HepG2 (cell line): Measurements from ENCODE around the gene SMTN. TPM values are rescaled to one million over a fixed set of nuclear protein-coding genes. Genes with fewer than 3 reads are reported as not detected.

Experiments used
- ATAC-seq: fragments of 200-7000 bp; cut with Tn5 transposase; 3 replicates; pipeline ENCODE4 v1.9.1; 2020; ENCODE audit warnings: mild to moderate bottlenecking, moderate library complexity
- BruUV-seq: library from RNA; stranded (reverse); fragments of 400-500 nt; replicated peaks from 2 replicates; lab custom pipeline; 2021; lab: Mats Ljungman, UMichigan
- CTCF ChIA-PET: fragments of 300-600 bp; formaldehyde crosslinking; extraction: SDS; loops from one replicate; lab custom pipeline; 2021; ENCODE audit warnings: low total read pairs, inconsistent platforms, low intra/inter-chr PET ratio; lab: Yijun Ruan, JAX
- POLR2A ChIA-PET: fragments of 350-600 bp; sonication (Branson Sonifier 250); formaldehyde crosslinking; loops from one replicate; lab custom pipeline; 2020; ENCODE audit warnings: antibody characterized with exemption, inconsistent platforms; lab: Yijun Ruan, JAX
- DNase-seq: peaks from one replicate; pipeline ENCODE4 v3.0.0-alpha.2; 2015; ENCODE audit warnings: low spot score
- FAIRE-seq: peaks from 3 replicates; lab custom pipeline; 2011; peaks lifted over from hg19 to GRCh38; lab: Jason Lieb, UNC
- H2AFZ ChIP-seq: one replicate; pipeline ENCODE4 v1.6.1; 2011; ENCODE audit warnings: low read length, inconsistent platforms
- H3K27ac ChIP-seq: fragments of 300-600 bp; 3 replicates; pipeline ENCODE4 v1.8.0; 2011; ENCODE audit warnings: mixed run types, mild to moderate bottlenecking, mixed read lengths, low read length, inconsistent platforms; ENCODE audit not compliant: insufficient read depth; ENCODE audit errors: extremely low read length
- H3K27me3 ChIP-seq, 2 experiments: fragments of 200-600 bp in 1 of 2; 2 replicates in 1 of 2; 3 replicates in 1 of 2; pipeline versions ENCODE4 v1.6.0 to v1.8.0; 2011; ENCODE audit warnings: low read length in 2 of 2, mild to moderate bottlenecking in 2 of 2, moderate library complexity in 2 of 2, inconsistent platforms in 1 of 2; ENCODE audit not compliant: insufficient read depth in 2 of 2, control insufficient read depth in 1 of 2
- H3K36me3 ChIP-seq, 2 experiments: fragments of 200-600 bp in 1 of 2; replicated peaks in 1 of 2; 2 replicates in 1 of 2; 3 replicates in 1 of 2; pipeline versions ENCODE4 v1.5.1 to v1.8.0; 2011; ENCODE audit warnings: low read length in 2 of 2, inconsistent platforms in 1 of 2; ENCODE audit not compliant: insufficient read depth in 2 of 2, control insufficient read depth in 1 of 2
- H3K4me1 ChIP-seq: 2 replicates; pipeline ENCODE4 v1.5.1; 2012; ENCODE audit warnings: low read length, inconsistent platforms; ENCODE audit not compliant: insufficient read depth
- H3K4me2 ChIP-seq: 2 replicates; pipeline ENCODE4 v1.6.0; 2011; ENCODE audit warnings: low read depth, low read length, inconsistent platforms
- H3K4me3 ChIP-seq, 3 experiments: fragments of 200-600 bp in 1 of 3; sonication (generic), shearing (Covaris generic) in 1 of 3; replicated peaks in 1 of 3; 2 replicates each; pipeline ENCODE4 v1.5.1; 2011 to 2016; ENCODE audit warnings: low read length in 3 of 3, inconsistent platforms in 2 of 3, low read depth in 2 of 3, mild to moderate bottlenecking in 2 of 3, control low read depth in 1 of 3, mixed read lengths in 1 of 3; ENCODE audit not compliant: insufficient read depth in 1 of 3
- H3K79me2 ChIP-seq: one replicate; pipeline ENCODE4 v1.6.1; 2011; ENCODE audit warnings: low read length, inconsistent platforms; ENCODE audit not compliant: insufficient read depth
- H3K9ac ChIP-seq: 2 replicates; pipeline ENCODE4 v1.6.0; 2011; ENCODE audit warnings: mild to moderate bottlenecking, low read depth, low read length, inconsistent platforms; ENCODE audit not compliant: insufficient read depth
- H3K9me3 ChIP-seq: 2 replicates; pipeline ENCODE4 v1.5.1; 2012; ENCODE audit warnings: mild to moderate bottlenecking, low read length
- H4K20me1 ChIP-seq: 2 replicates; pipeline ENCODE4 v1.6.0; 2011; ENCODE audit warnings: inconsistent platforms, mild to moderate bottlenecking, low read length, moderate library complexity; ENCODE audit not compliant: insufficient read depth
- ARID4A ChIP-seq: sonication (generic); formaldehyde crosslinking; IDR thresholded peaks from 2 replicates; pipeline ENCODE4 v1.5.0; 2020; ENCODE audit warnings: mild to moderate bottlenecking, missing genetic modification reagents, borderline replicate concordance
- ATF4 ChIP-seq, 2 experiments: fragments of 450-650 bp in 1 of 2; sonication (generic) in 1 of 2; formaldehyde crosslinking; IDR thresholded peaks; 2 replicates each; pipeline versions ENCODE4 v1.5.0 to v1.8.0; 2020 to 2022; ENCODE audit warnings: mild to moderate bottlenecking in 1 of 2, missing genetic modification reagents in 1 of 2
- CEBPG ChIP-seq: IDR thresholded peaks from 2 replicates; pipeline ENCODE4 v1.6.1; 2016
- FOXP4 ChIP-seq: sonication (generic); formaldehyde crosslinking; IDR thresholded peaks from 2 replicates; pipeline ENCODE4 v1.4.0; 2020; ENCODE audit warnings: missing genetic modification reagents
- GABPB1 ChIP-seq: IDR thresholded peaks from 2 replicates; pipeline ENCODE4 v1.6.1; 2016; ENCODE audit warnings: mild to moderate bottlenecking, missing genetic modification reagents, moderate library complexity, missing compliant biosample characterization
- GLMP ChIP-seq: sonication (generic); formaldehyde crosslinking; IDR thresholded peaks from 2 replicates; pipeline ENCODE4 v1.9.0; 2021; ENCODE audit warnings: missing genetic modification reagents, mild to moderate bottlenecking, borderline replicate concordance
- NCOA2 ChIP-seq: sonication (generic); formaldehyde crosslinking; IDR thresholded peaks from 2 replicates; pipeline ENCODE4 v1.8.0; 2022; ENCODE audit warnings: inconsistent platforms
- NR1H2 ChIP-seq: sonication (generic); formaldehyde crosslinking; IDR thresholded peaks from 2 replicates; pipeline ENCODE4 v1.8.1; 2022; ENCODE audit warnings: low read depth, missing genetic modification reagents, borderline replicate concordance
- RXRB ChIP-seq: IDR thresholded peaks from 2 replicates; pipeline ENCODE4 v1.6.1; 2016; ENCODE audit warnings: borderline replicate concordance, missing genetic modification reagents, missing compliant biosample characterization
- ZNF773 ChIP-seq: sonication (generic); formaldehyde crosslinking; IDR thresholded peaks from 2 replicates; pipeline ENCODE4 v1.4.0; 2020; ENCODE audit warnings: missing genetic modification reagents, borderline replicate concordance
- WGBS: methylation state at CpG from one replicate; pipeline ENCODE4 v1.1.6; 2017; ENCODE audit warnings: low lambda C conversion rate; 5-methylcytosine and 5-hydroxymethylcytosine counted together
- in situ Hi-C: cut with HindIII; loops from 2 replicates; pipeline ENCODE4 v1.10.0; 2017; ENCODE audit warnings: low pct_unique_long_range_greater_than_20kb; ENCODE audit not compliant: extremely low pct_ligation_motif_present
- intact Hi-C: fragments of 100-400 bp; cut with micrococcal nuclease; formaldehyde crosslinking; loops from one replicate; pipeline ENCODE4 v1.10.0; 2022; ENCODE audit not compliant: unreplicated experiment
- polyA plus RNA-seq, 8 experiments: library from polyadenylated mRNA; depleted of rRNA in 3 of 8; stranded (reverse) in 7 of 8; unstranded in 1 of 8; fragments of >200 nt; fragmentation: Illumina TruSeq in 4 of 8; extraction: Trizol in 4 of 8; gene quantifications; 2 replicates each; pipeline versions ENCODE4 v1.2.1 to v1.2.3, GENCODE V29; 2011 to 2016; ENCODE audit warnings: low read depth in 4 of 8, missing spikeins in 1 of 8, mixed read lengths in 1 of 8; ENCODE audit not compliant: insufficient read depth in 1 of 8
- total RNA-seq, 5 experiments: library from RNA; depleted of rRNA; stranded (reverse); fragments of >200 nt; fragmentation: Illumina TruSeq; extraction: Trizol; gene quantifications; 2 replicates each; pipeline ENCODE4 v1.2.3, GENCODE V29; 2016; ENCODE audit warnings: low read depth in 1 of 5
- TF ChIP-seq, protein P1 (sequence below): sonication (generic); formaldehyde crosslinking; IDR thresholded peaks from 2 replicates; pipeline ENCODE4 v1.4.0; 2020; ENCODE audit warnings: missing genetic modification reagents

SMTN gene
- total and polyA plus RNA-seq, 2 of the 13 experiments (the other 11 are each of a cell fraction or from before 2014, with no cell fraction given) = 14.7 to 26.1 TPM

DNA sequence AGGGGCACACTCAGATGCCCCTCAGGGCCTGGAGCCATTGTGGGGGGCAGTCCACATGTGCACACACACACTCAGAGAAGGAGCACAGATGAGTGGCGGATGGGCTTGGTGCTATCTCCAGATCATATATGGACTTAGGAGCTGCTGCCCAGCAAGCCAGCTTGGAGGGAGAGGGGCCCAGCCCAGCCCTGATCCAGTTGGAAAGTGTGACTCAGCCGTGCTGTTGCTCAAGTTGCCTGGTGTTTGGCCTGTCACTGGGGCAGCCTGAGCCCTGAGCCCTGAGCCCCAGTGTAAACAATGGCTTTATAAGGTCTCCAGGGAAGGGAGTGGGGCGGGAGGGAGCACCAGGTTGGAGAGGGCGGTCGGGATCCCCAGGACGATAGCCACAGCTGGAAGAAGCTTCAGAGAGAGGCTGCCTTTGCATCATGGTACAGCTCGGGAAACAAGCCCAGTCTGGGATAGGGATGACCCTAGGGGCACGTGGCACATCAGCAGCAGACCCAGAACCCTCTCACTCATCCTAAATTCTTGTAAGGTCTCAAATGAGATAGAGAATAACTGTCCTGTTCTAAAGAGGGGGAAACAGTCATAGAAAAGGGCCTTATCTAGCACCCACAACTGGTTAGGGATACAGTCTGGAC is 21.4 kb downstream of the SMTN start:
- no peaks in the 10 kb centered on the region for H3K27me3 ChIP-seq
- WGBS = 34% methylated on average over 5 of the region's 8 CpGs
- CTCF ChIA-PET = no interaction called here
- POLR2A ChIA-PET = interaction anchor here (0.9 to 2.1 kb wide), 7 partner anchors 20 to 134 kb away, joined by 3 to 8 read pairs (median 4); partner anchors contain the start of genes MORC2, RNF185, SMTN and TUG1
- no peaks in the 10 kb centered on the region for H3K9me3 ChIP-seq
- H3K9ac ChIP-seq = peak overlapping the region; percentile 26; the same call in 1 of the 2 replicates
- no TSS peak for BruUV-seq
- intact Hi-C loops (no loop called here), in situ Hi-C loops (loop anchor here (5.0 kb wide), 1 partner anchor 40 kb away; the partner anchor contains the start of gene PLA2G3)
- peak overlapping the region; percentile 25; the same call in 1 of the 2 replicates for H3K4me2 ChIP-seq
- peaks cover 5 to 19% of the 10 kb centered on the region in 2 experiments; a peak in 4 of 5 replicates for H3K36me3 ChIP-seq
- ATAC-seq (peak; percentile 87), FAIRE-seq (peak; percentile 57), DNase-seq (peak; percentile 84)
- no peaks in the 10 kb centered on the region for H4K20me1 ChIP-seq
- H3K4me3 ChIP-seq = no peak overlapping the region; a peak in 1 of 6 replicates
- peak overlapping the region; percentile 43 for H3K27ac ChIP-seq
- no peak overlapping the region for H2AFZ ChIP-seq
- peaks cover 31% of the 10 kb centered on the region for H3K4me1 ChIP-seq
- no peaks in the 10 kb centered on the region for H3K79me2 ChIP-seq
- TF ChIP-seq ATF4 (CRISPR knock-in tag; IDR thresholded peaks at IDR 0.05) (0 out of 4 replicates have a peak, but pooled peaks of 1 of the 2 experiments have one; percentile 23), ARID4A (CRISPR knock-in tag) (no peak), ZNF773 (CRISPR knock-in tag) (no peak), FOXP4 (CRISPR knock-in tag) (0 out of 2 replicates have a peak, but pooled peaks have one; percentile 13), NR1H2 (CRISPR knock-in tag) (0 out of 2 replicates have a peak, but pooled peaks have one; percentile 45), NCOA2 (CRISPR knock-in tag) (0 out of 2 replicates have a peak, but pooled peaks have one; percentile 20), CEBPG (peak; percentile 76), RXRB (peak; percentile 37; the same call in 1 of the 2 replicates), GABPB1 (CRISPR knock-in tag) (peak; percentile 25; the same call in 1 of the 2 replicates), GLMP (CRISPR knock-in tag) (no peak)
- TF ChIP-seq, protein P1, sequence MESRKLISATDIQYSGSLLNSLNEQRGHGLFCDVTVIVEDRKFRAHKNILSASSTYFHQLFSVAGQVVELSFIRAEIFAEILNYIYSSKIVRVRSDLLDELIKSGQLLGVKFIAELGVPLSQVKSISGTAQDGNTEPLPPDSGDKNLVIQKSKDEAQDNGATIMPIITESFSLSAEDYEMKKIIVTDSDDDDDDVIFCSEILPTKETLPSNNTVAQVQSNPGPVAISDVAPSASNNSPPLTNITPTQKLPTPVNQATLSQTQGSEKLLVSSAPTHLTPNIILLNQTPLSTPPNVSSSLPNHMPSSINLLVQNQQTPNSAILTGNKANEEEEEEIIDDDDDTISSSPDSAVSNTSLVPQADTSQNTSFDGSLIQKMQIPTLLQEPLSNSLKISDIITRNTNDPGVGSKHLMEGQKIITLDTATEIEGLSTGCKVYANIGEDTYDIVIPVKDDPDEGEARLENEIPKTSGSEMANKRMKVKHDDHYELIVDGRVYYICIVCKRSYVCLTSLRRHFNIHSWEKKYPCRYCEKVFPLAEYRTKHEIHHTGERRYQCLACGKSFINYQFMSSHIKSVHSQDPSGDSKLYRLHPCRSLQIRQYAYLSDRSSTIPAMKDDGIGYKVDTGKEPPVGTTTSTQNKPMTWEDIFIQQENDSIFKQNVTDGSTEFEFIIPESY (CRISPR knock-in tag) = 0 out of 2 replicates have a peak, but pooled peaks have one; percentile 17
